WTC11 (cell line): ENCODE measurements around the gene ZFAND5. TPM values are rescaled to one million over a fixed set of nuclear protein-coding genes. Genes with fewer than 3 reads are reported as not detected.

Experiments used
- ATAC-seq: fragments of 200-7000 bp; cut with Tn5 transposase; 2 replicates; pipeline ENCODE4 v1.10.0; 2021; ENCODE audit warnings: mild to moderate bottlenecking, moderate library complexity
- CTCF ChIA-PET: fragments of 300-600 bp; sonication (Branson Sonifier 250); formaldehyde crosslinking; loops from one replicate; lab custom pipeline; 2021; ENCODE audit warnings: antibody characterized with exemption; lab: Charles Lee
- POLR2A ChIA-PET: fragments of 350-600 bp; sonication (Branson Sonifier 250); formaldehyde crosslinking; loops from one replicate; lab custom pipeline; 2021; ENCODE audit warnings: antibody characterized with exemption; lab: Charles Lee
- DNase-seq: peaks from one replicate; pipeline ENCODE4 v3.0.0; 2021; ENCODE audit warnings: low spot score
- H3K27ac Mint-ChIP-seq: 2 replicates; pipeline ENCODE4 v1.8.0; 2021; ENCODE audit warnings: mixed read lengths
- H3K27me3 Mint-ChIP-seq: 2 replicates; pipeline ENCODE4 v1.8.0; 2021; ENCODE audit warnings: low read depth, mild to moderate bottlenecking, moderate library complexity, mixed read lengths
- H3K36me3 Mint-ChIP-seq: 2 replicates; pipeline ENCODE4 v1.8.0; 2021; ENCODE audit warnings: mixed read lengths
- H3K4me1 Mint-ChIP-seq: 2 replicates; pipeline ENCODE4 v1.8.0; 2022; ENCODE audit warnings: mixed read lengths
- H3K4me3 Mint-ChIP-seq: 2 replicates; pipeline ENCODE4 v1.8.0; 2021; ENCODE audit warnings: mild to moderate bottlenecking, moderate library complexity, mixed read lengths
- H3K9me3 Mint-ChIP-seq: 2 replicates; pipeline ENCODE4 v1.8.0; 2021; ENCODE audit warnings: mixed read lengths
- HMGA2 ChIP-seq: fragments of 250-450 bp; sonication (Bioruptor Pico); IDR thresholded peaks from 2 replicates; pipeline ENCODE4 v1.4.0; 2021; ENCODE audit warnings: mild to moderate bottlenecking, moderate library complexity
- RORB ChIP-seq: fragments of 250-450 bp; sonication (Bioruptor Pico); IDR thresholded peaks from 2 replicates; pipeline ENCODE4 v1.9.0; 2021; ENCODE audit warnings: mild to moderate bottlenecking
- TCF7 ChIP-seq: sonication (generic); formaldehyde crosslinking; IDR thresholded peaks from 2 replicates; pipeline ENCODE4 v1.8.0; 2022; ENCODE audit warnings: mild to moderate bottlenecking, low read depth, missing genetic modification reagents, moderate library complexity
- TP53 ChIP-seq: sonication (generic); formaldehyde crosslinking; IDR thresholded peaks from 2 replicates; pipeline ENCODE4 v1.8.1; 2023; ENCODE audit warnings: mild to moderate bottlenecking, missing genetic modification reagents
- ZNF121 ChIP-seq: sonication (generic); formaldehyde crosslinking; IDR thresholded peaks from 2 replicates; pipeline ENCODE4 v1.8.0; 2023; ENCODE audit warnings: missing genetic modification reagents
- ZNF317 ChIP-seq: sonication (generic); formaldehyde crosslinking; IDR thresholded peaks from 2 replicates; pipeline ENCODE4 v1.8.1; 2023; ENCODE audit warnings: low read depth, mild to moderate bottlenecking, moderate library complexity, missing genetic modification reagents, borderline replicate concordance
- ZNF423 ChIP-seq: fragments of 250-450 bp; sonication (Bioruptor Pico); IDR thresholded peaks from 2 replicates; pipeline ENCODE4 v2.1.2; 2022; ENCODE audit warnings: mild to moderate bottlenecking, moderate library complexity
- total RNA-seq: library from RNA; stranded (reverse); gene quantifications from 3 replicates; pipeline ENCODE4 v1.2.3, GENCODE V29; 2021
- TF ChIP-seq, protein P1 (sequence below): sonication (generic); formaldehyde crosslinking; IDR thresholded peaks from 2 replicates; pipeline ENCODE4 v1.8.0; 2022; ENCODE audit warnings: mild to moderate bottlenecking, missing genetic modification reagents
- TF ChIP-seq, protein P2 (sequence below): fragments of 250-450 bp; sonication (Bioruptor Pico); IDR thresholded peaks from 2 replicates; pipeline ENCODE4 v1.9.0; 2021; ENCODE audit warnings: mild to moderate bottlenecking
- TF ChIP-seq, protein P3 (sequence below): fragments of 250-450 bp; sonication (Bioruptor Pico); IDR thresholded peaks from 2 replicates; pipeline ENCODE4 v1.8.0; 2021; ENCODE audit warnings: mild to moderate bottlenecking
- TF ChIP-seq, protein P4 (sequence below): fragments of 250-450 bp; sonication (Bioruptor Pico); IDR thresholded peaks from 2 replicates; pipeline ENCODE4 v2.1.2; 2022; ENCODE audit warnings: mild to moderate bottlenecking, moderate library complexity
- TF ChIP-seq, protein P5 (sequence below): sonication (generic); formaldehyde crosslinking; IDR thresholded peaks from 2 replicates; pipeline ENCODE4 v1.8.1; 2022; ENCODE audit warnings: low read depth, missing genetic modification reagents, borderline replicate concordance
- TF ChIP-seq, protein P6 (sequence below): fragments of 250-450 bp; sonication (Bioruptor Pico); IDR thresholded peaks from 2 replicates; pipeline ENCODE4 v1.9.0; 2021; ENCODE audit warnings: moderate library complexity, mild to moderate bottlenecking, inconsistent platforms, borderline replicate concordance
- TF ChIP-seq, protein P7 (sequence below): sonication (generic); formaldehyde crosslinking; IDR thresholded peaks from 2 replicates; pipeline ENCODE4 v1.8.0; 2023; ENCODE audit warnings: missing genetic modification reagents, mild to moderate bottlenecking, borderline replicate concordance
- TF ChIP-seq, protein P8 (sequence below): sonication (generic); formaldehyde crosslinking; IDR thresholded peaks from 2 replicates; pipeline ENCODE4 v1.8.1; 2023; ENCODE audit warnings: mild to moderate bottlenecking, missing genetic modification reagents, borderline replicate concordance
- TF ChIP-seq, protein P9 (sequence below): sonication (generic); formaldehyde crosslinking; conservative IDR thresholded peaks from 2 replicates; pipeline ENCODE4 v1.8.1; 2022; ENCODE audit warnings: mild to moderate bottlenecking, missing genetic modification reagents

Gene ZFAND5
- total RNA-seq, 1 experiment from 2014 or later, result 137 TPM

DNA sequence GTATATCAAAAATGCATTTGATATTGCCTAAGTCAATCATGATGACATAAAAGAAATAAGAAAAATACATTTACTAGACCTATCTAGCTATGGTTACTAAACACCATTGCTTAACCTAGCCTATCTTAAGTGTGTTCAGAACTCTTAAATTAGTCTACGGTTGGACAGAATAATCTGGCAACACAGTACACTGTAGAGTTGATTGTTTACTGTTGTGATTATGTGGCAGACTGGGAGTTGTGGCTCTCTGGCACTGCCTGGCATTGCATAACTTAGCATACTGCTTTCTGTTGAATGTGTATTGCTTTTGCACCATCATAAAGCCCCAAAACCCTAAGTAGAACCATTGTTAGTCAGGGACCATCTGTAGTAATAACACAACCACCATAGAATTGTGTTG, 21.2 kb upstream of the ZFAND5 start (continued):
- TF ChIP-seq, protein P1, sequence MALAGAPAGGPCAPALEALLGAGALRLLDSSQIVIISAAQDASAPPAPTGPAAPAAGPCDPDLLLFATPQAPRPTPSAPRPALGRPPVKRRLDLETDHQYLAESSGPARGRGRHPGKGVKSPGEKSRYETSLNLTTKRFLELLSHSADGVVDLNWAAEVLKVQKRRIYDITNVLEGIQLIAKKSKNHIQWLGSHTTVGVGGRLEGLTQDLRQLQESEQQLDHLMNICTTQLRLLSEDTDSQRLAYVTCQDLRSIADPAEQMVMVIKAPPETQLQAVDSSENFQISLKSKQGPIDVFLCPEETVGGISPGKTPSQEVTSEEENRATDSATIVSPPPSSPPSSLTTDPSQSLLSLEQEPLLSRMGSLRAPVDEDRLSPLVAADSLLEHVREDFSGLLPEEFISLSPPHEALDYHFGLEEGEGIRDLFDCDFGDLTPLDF (CRISPR knock-in tag), result no peak
- TF ChIP-seq, protein P2, sequence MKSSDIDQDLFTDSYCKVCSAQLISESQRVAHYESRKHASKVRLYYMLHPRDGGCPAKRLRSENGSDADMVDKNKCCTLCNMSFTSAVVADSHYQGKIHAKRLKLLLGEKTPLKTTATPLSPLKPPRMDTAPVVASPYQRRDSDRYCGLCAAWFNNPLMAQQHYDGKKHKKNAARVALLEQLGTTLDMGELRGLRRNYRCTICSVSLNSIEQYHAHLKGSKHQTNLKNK (CRISPR knock-in tag), result no peak
- TF ChIP-seq RORB (CRISPR knock-in tag), result no peak
- TF ChIP-seq, protein P3, sequence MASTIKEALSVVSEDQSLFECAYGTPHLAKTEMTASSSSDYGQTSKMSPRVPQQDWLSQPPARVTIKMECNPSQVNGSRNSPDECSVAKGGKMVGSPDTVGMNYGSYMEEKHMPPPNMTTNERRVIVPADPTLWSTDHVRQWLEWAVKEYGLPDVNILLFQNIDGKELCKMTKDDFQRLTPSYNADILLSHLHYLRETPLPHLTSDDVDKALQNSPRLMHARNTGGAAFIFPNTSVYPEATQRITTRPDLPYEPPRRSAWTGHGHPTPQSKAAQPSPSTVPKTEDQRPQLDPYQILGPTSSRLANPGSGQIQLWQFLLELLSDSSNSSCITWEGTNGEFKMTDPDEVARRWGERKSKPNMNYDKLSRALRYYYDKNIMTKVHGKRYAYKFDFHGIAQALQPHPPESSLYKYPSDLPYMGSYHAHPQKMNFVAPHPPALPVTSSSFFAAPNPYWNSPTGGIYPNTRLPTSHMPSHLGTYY (CRISPR knock-in tag), result no peak

DNA sequence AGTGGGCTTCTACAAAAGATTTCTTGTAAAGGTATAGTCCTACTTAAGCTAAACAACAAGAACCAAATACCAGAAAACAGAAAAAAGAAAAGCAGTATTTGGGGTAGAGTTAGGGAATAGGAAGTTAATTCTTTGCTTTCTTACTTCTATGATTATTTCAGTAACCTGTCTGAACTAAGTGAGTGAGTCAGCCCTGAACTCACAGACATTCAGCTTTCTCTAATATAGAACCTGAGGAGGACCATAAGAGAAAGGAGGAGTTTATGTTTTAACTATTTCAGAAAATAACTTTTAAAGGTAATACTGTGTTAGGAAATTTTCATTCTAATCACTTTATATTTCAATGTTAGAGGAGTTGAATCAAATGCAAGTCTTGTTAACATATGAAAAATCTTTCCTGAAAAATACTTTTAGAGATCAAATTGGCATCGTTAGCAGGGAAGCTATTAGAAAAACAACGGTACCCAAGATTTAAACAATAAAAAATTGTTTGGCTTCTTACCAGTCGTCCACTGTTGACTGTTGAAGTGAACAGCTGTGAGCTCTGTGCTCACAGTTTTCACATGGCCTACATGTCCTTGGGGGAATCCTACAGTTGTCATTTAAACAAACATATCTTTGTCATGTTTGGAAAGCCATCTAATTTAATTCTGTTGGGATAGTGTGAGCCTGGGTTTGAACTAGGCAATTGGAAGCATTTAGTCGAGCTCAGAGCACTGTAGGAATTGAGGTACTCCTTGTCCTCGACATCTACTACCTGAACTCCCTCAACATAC, 19.9 kb upstream of the ZFAND5 start:
- DNase-seq (no peak), ATAC-seq (no peak)
- CTCF ChIA-PET, result no interaction called here
- Mint-ChIP-seq H3K36me3 (no peaks in the 10 kb centered on the region), H3K4me1 (peaks cover 5% of the 10 kb centered on the region), H3K9me3 (peaks cover 4% of the 10 kb centered on the region; the same call in 1 of the 2 replicates), H3K27me3 (no peaks in the 10 kb centered on the region), H3K4me3 (no peak overlapping the region), H3K27ac (no peak overlapping the region; the same call in 1 of the 2 replicates)
- POLR2A ChIA-PET, result no interaction called here
- TF ChIP-seq TCF7, result no peak
- TF ChIP-seq ZNF423 (CRISPR knock-in tag), result no peak
- TF ChIP-seq, protein P4, sequence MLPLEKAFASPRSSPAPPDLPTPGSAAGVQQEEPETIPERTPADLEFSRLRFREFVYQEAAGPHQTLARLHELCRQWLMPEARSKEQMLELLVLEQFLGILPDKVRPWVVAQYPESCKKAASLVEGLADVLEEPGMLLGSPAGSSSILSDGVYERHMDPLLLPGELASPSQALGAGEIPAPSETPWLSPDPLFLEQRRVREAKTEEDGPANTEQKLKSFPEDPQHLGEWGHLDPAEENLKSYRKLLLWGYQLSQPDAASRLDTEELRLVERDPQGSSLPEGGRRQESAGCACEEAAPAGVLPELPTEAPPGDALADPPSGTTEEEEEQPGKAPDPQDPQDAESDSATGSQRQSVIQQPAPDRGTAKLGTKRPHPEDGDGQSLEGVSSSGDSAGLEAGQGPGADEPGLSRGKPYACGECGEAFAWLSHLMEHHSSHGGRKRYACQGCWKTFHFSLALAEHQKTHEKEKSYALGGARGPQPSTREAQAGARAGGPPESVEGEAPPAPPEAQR (CRISPR knock-in tag), result no peak
- TF ChIP-seq, protein P5, sequence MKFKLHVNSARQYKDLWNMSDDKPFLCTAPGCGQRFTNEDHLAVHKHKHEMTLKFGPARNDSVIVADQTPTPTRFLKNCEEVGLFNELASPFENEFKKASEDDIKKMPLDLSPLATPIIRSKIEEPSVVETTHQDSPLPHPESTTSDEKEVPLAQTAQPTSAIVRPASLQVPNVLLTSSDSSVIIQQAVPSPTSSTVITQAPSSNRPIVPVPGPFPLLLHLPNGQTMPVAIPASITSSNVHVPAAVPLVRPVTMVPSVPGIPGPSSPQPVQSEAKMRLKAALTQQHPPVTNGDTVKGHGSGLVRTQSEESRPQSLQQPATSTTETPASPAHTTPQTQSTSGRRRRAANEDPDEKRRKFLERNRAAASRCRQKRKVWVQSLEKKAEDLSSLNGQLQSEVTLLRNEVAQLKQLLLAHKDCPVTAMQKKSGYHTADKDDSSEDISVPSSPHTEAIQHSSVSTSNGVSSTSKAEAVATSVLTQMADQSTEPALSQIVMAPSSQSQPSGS (CRISPR knock-in tag), result no peak
- TF ChIP-seq, protein P6, sequence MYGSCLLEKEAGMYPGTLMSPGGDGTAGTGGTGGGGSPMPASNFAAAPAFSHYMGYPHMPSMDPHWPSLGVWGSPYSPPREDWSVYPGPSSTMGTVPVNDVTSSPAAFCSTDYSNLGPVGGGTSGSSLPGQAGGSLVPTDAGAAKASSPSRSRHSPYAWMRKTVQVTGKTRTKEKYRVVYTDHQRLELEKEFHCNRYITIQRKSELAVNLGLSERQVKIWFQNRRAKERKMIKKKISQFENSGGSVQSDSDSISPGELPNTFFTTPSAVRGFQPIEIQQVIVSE, result no peak
- TF ChIP-seq TP53 (CRISPR knock-in tag), result no peak
- TF ChIP-seq, protein P7, sequence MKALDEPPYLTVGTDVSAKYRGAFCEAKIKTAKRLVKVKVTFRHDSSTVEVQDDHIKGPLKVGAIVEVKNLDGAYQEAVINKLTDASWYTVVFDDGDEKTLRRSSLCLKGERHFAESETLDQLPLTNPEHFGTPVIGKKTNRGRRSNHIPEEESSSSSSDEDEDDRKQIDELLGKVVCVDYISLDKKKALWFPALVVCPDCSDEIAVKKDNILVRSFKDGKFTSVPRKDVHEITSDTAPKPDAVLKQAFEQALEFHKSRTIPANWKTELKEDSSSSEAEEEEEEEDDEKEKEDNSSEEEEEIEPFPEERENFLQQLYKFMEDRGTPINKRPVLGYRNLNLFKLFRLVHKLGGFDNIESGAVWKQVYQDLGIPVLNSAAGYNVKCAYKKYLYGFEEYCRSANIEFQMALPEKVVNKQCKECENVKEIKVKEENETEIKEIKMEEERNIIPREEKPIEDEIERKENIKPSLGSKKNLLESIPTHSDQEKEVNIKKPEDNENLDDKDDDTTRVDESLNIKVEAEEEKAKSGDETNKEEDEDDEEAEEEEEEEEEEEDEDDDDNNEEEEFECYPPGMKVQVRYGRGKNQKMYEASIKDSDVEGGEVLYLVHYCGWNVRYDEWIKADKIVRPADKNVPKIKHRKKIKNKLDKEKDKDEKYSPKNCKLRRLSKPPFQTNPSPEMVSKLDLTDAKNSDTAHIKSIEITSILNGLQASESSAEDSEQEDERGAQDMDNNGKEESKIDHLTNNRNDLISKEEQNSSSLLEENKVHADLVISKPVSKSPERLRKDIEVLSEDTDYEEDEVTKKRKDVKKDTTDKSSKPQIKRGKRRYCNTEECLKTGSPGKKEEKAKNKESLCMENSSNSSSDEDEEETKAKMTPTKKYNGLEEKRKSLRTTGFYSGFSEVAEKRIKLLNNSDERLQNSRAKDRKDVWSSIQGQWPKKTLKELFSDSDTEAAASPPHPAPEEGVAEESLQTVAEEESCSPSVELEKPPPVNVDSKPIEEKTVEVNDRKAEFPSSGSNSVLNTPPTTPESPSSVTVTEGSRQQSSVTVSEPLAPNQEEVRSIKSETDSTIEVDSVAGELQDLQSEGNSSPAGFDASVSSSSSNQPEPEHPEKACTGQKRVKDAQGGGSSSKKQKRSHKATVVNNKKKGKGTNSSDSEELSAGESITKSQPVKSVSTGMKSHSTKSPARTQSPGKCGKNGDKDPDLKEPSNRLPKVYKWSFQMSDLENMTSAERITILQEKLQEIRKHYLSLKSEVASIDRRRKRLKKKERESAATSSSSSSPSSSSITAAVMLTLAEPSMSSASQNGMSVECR (CRISPR knock-in tag), result no peak
- TF ChIP-seq, protein P8, sequence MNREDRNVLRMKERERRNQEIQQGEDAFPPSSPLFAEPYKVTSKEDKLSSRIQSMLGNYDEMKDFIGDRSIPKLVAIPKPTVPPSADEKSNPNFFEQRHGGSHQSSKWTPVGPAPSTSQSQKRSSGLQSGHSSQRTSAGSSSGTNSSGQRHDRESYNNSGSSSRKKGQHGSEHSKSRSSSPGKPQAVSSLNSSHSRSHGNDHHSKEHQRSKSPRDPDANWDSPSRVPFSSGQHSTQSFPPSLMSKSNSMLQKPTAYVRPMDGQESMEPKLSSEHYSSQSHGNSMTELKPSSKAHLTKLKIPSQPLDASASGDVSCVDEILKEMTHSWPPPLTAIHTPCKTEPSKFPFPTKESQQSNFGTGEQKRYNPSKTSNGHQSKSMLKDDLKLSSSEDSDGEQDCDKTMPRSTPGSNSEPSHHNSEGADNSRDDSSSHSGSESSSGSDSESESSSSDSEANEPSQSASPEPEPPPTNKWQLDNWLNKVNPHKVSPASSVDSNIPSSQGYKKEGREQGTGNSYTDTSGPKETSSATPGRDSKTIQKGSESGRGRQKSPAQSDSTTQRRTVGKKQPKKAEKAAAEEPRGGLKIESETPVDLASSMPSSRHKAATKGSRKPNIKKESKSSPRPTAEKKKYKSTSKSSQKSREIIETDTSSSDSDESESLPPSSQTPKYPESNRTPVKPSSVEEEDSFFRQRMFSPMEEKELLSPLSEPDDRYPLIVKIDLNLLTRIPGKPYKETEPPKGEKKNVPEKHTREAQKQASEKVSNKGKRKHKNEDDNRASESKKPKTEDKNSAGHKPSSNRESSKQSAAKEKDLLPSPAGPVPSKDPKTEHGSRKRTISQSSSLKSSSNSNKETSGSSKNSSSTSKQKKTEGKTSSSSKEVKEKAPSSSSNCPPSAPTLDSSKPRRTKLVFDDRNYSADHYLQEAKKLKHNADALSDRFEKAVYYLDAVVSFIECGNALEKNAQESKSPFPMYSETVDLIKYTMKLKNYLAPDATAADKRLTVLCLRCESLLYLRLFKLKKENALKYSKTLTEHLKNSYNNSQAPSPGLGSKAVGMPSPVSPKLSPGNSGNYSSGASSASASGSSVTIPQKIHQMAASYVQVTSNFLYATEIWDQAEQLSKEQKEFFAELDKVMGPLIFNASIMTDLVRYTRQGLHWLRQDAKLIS (CRISPR knock-in tag), result no peak
- TF ChIP-seq, protein P2 (CRISPR knock-in tag), result no peak
- TF ChIP-seq ZNF317, result no peak
- TF ChIP-seq ZNF121 (CRISPR knock-in tag), result no peak
- TF ChIP-seq, protein P3 (CRISPR knock-in tag), result no peak
- TF ChIP-seq, protein P9, sequence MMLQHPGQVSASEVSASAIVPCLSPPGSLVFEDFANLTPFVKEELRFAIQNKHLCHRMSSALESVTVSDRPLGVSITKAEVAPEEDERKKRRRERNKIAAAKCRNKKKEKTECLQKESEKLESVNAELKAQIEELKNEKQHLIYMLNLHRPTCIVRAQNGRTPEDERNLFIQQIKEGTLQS (CRISPR knock-in tag), result no peak
- no peak for TF ChIP-seq HMGA2 (CRISPR knock-in tag)
